Right lobe of liver (tissue), 6 donors: ENCODE measurements around the gene HOOK2. TPM values are rescaled to one million over a fixed set of nuclear protein-coding genes. Genes with fewer than 3 reads are reported as not detected.
A peak's percentile ranks its signal among the peaks of the same experiment; 100 is the strongest.

ENCODE experiments used
- ATAC-seq, 4 donors: fragments of 200-7000 bp; cut with Tn5 transposase; one replicate each; pipeline ENCODE4 v1.9.1; 2020; ENCODE audit warnings: mild to moderate bottlenecking in 4 of 4, moderate library complexity in 4 of 4
- DNase-seq, 3 donors: peaks; one replicate each; pipeline ENCODE4 v3.0.0-alpha.2; 2020
- H3K27ac ChIP-seq, 3 donors: fragments of 200-600 bp; one replicate each; pipeline ENCODE4 v1.8.0; 2022
- H3K27me3 ChIP-seq, 2 donors: fragments of 200-600 bp; one replicate each; pipeline ENCODE4 v1.8.0; 2022
- H3K36me3 ChIP-seq, 4 donors: fragments of 200-600 bp; sonication (generic) in 1 of 4; one replicate each; pipeline versions ENCODE4 v1.5.1 to v1.8.0; 2017 to 2022; ENCODE audit warnings: control low read depth in 1 of 4
- H3K4me1 ChIP-seq, 4 donors: fragments of 200-600 bp; sonication (generic) in 1 of 4; one replicate each; pipeline versions ENCODE4 v1.5.1 to v1.8.0; 2017 to 2022; ENCODE audit warnings: control low read depth in 1 of 4
- H3K4me3 ChIP-seq, 3 donors: fragments of 200-600 bp; one replicate each; pipeline ENCODE4 v1.8.0; 2022
- H3K9me3 ChIP-seq, 4 donors: fragments of 200-600 bp; sonication (generic) in 1 of 4; one replicate each; pipeline versions ENCODE4 v1.5.1 to v1.8.0; 2017 to 2022; ENCODE audit warnings: control low read depth in 1 of 4
- CTCF ChIP-seq, 4 donors: fragments of 200-600 bp in 3 of 4; fragments of 450-650 bp in 1 of 4; IDR thresholded peaks; one replicate each; pipeline versions ENCODE4 v1.5.1 to v1.8.0; 2016 to 2022; ENCODE audit warnings: antibody characterized with exemption in 4 of 4, mild to moderate bottlenecking in 2 of 4
- POLR2A ChIP-seq: fragments of 450-650 bp; IDR thresholded peaks from one replicate; pipeline ENCODE4 v1.6.1; 2017; ENCODE audit warnings: antibody characterized with exemption, mild to moderate bottlenecking
- WGBS: methylation state at CpG from one replicate; pipeline ENCODE4 v1.1.6; 2018; ENCODE audit warnings: low coverage, low lambda C conversion rate; ENCODE audit not compliant: insufficient coverage; ENCODE audit errors: missing lambda C conversion rate; 5-methylcytosine and 5-hydroxymethylcytosine counted together
- intact Hi-C, 2 donors: fragments of 100-400 bp; cut with DNase I; formaldehyde crosslinking; loops; one replicate each; pipeline versions ENCODE4 v1.11.2 to v1.14.1; 2022
- total RNA-seq, 6 experiments: library from RNA; depleted of rRNA in 2 of 6; stranded (reverse); fragments of >200 nt in 2 of 6; fragmentation: NEBNext Ultra II Directional in 3 of 6; extraction: Animal tissue kit (Norgen Biotek cat#: 25700) in 3 of 6; gene quantifications; one replicate each; pipeline versions ENCODE4 v1.1.0 to v1.2.4, GENCODE V29; 2016 to 2023
- donor health status: DM: no; HTN: yes; CAD: no.
- donor health status: DM: no; HTN: no; CAD: no.
- donor health status: DM: no; HTN: no; CAD: no.
- donor health status: DM: no; HTN: yes; CAD: no.
- donor health status: DM: no; HTN: yes; CAD: no.

The HOOK2 gene
- total RNA-seq, 6 experiments from 2014 or later, result 16.6 to 34.5 (median 17.6) TPM

- no peaks in the 10 kb centered on the region for H3K27me3 ChIP-seq
- intact Hi-C loops, result no loop called here
- WGBS, result 4% methylated on average over 14 of the region's 88 CpGs
- peak overlapping the region; percentile 31 to 56 (median 53) for H3K4me3 ChIP-seq
- no peak for TF ChIP-seq CTCF (IDR thresholded peaks at IDR 0.05)
- peak; percentile 27 for TF ChIP-seq POLR2A
- H3K27ac ChIP-seq, result peak overlapping the region; percentile 73 to 96 (median 73)
- H3K4me1 ChIP-seq, result peaks cover 0 to 28% (median 12%) of the 10 kb centered on the region in 4 donors
- ATAC-seq, result peak; percentile 38 to 71 (median 64)
- peak; percentile 89 to 93 (median 89) for DNase-seq
- no peaks in the 10 kb centered on the region for H3K36me3 ChIP-seq
- H3K9me3 ChIP-seq, result no peaks in the 10 kb centered on the region
Measured at GRCh38 chr19:12782424-12783290, 7.3 kb upstream of the HOOK2 start.

GRCh38 chr19:12782174-12782423, 6.7 kb upstream of the HOOK2 start:
- intact Hi-C loops, result no loop called here
- ATAC-seq, result no peak
- DNase-seq, result no peak
- no peaks in the 10 kb centered on the region for H3K27me3 ChIP-seq
- no peaks in the 10 kb centered on the region for H3K9me3 ChIP-seq
- H3K27ac ChIP-seq, result peak overlapping the region; percentile 73 to 96 (median 73)
- H3K4me1 ChIP-seq, result peaks cover 0 to 28% (median 12%) of the 10 kb centered on the region in 4 donors
- 2% methylated on average over 8 of the region's 12 CpGs for WGBS
- H3K36me3 ChIP-seq, result no peaks in the 10 kb centered on the region
- peak overlapping the region; percentile 31 to 56 (median 53) for H3K4me3 ChIP-seq
- TF ChIP-seq POLR2A (peak; percentile 74), CTCF (IDR thresholded peaks at IDR 0.05) (no peak)

GRCh38 chr19:12779162-12779993, 4.0 kb upstream of the HOOK2 start:
- H3K4me1 ChIP-seq, result peaks cover 0 to 28% (median 12%) of the 10 kb centered on the region in 4 donors
- intact Hi-C loops, result loop anchor here in 1 of 2 donors (10.0 kb wide), 1 partner anchor 55 kb away; the partner anchor contains the start of gene TNPO2
- peak; percentile 47 for TF ChIP-seq POLR2A
- TF ChIP-seq CTCF (IDR thresholded peaks at IDR 0.05), result no peak
- 41% methylated on average over 8 of the region's 15 CpGs for WGBS
- H3K36me3 ChIP-seq, result no peaks in the 10 kb centered on the region
- H3K4me3 ChIP-seq, result no peak overlapping the region
- peak in 2 of 3 donors; percentile 63 to 67 for DNase-seq
- no peaks in the 10 kb centered on the region for H3K9me3 ChIP-seq
- no peak for ATAC-seq
- H3K27me3 ChIP-seq, result no peaks in the 10 kb centered on the region
- H3K27ac ChIP-seq, result peak overlapping the region; percentile 72 to 94 (median 79)

GRCh38 chr19:12778905-12779161, 3.5 kb upstream of the HOOK2 start:
- TF ChIP-seq CTCF (IDR thresholded peaks at IDR 0.05) (no peak), POLR2A (no peak)
- no peaks in the 10 kb centered on the region for H3K9me3 ChIP-seq
- WGBS, result 10% methylated on average over 2 of the region's 6 CpGs
- intact Hi-C loops, result loop anchor here in 1 of 2 donors (10.0 kb wide), 1 partner anchor 54 kb away; the partner anchor contains the start of gene TNPO2
- H3K4me1 ChIP-seq, result peaks cover 0 to 26% (median 12%) of the 10 kb centered on the region in 4 donors
- no peaks in the 10 kb centered on the region for H3K27me3 ChIP-seq
- DNase-seq, result no peak
- no peaks in the 10 kb centered on the region for H3K36me3 ChIP-seq
- ATAC-seq, result no peak
- peak overlapping the region; percentile 72 to 94 (median 79) for H3K27ac ChIP-seq
- H3K4me3 ChIP-seq, result peak overlapping the region in 1 of 3 donors; percentile 60
